Left ventricle myocardium inferior (tissue), 1 donor: ENCODE measurements around the gene ADAMTS15. TPM values are rescaled to one million over a fixed set of nuclear protein-coding genes. Genes with fewer than 3 reads are reported as not detected.
A peak's percentile ranks its signal among the peaks of the same experiment; 100 is the strongest.

Source experiments
- DNase-seq: peaks from one replicate; pipeline ENCODE4 v3.0.0-alpha.2; 2020
- H3K27ac ChIP-seq: fragments of 200-600 bp; replicated peaks from 2 replicates; pipeline ENCODE4 v1.8.0; 2021
- H3K27me3 ChIP-seq: fragments of 200-600 bp; 2 replicates; pipeline ENCODE4 v1.8.0; 2021; ENCODE audit warnings: low read depth
- H3K36me3 ChIP-seq: fragments of 200-600 bp; 2 replicates; pipeline ENCODE4 v1.8.0; 2021
- H3K4me1 ChIP-seq: fragments of 200-600 bp; 2 replicates; pipeline ENCODE4 v1.8.0; 2021
- H3K4me3 ChIP-seq: fragments of 200-600 bp; 2 replicates; pipeline ENCODE4 v1.8.0; 2021; ENCODE audit warnings: mild to moderate bottlenecking, moderate library complexity
- H3K9me3 ChIP-seq: fragments of 200-600 bp; replicated peaks from 2 replicates; pipeline ENCODE4 v1.8.0; 2021
- CTCF ChIP-seq: fragments of 200-600 bp; IDR thresholded peaks from 2 replicates; pipeline ENCODE4 v1.8.0; 2021; ENCODE audit warnings: antibody characterized with exemption, mild to moderate bottlenecking, borderline replicate concordance
- intact Hi-C: fragments of 100-400 bp; cut with micrococcal nuclease; formaldehyde crosslinking; loops from one replicate; pipeline ENCODE4 v1.11.0; 2022
- total RNA-seq: library from RNA; stranded (reverse); fragmentation: NEBNext Ultra II Directional; extraction: Animal tissue kit (Norgen Biotek cat#: 25700); gene quantifications from one replicate; pipeline ENCODE4 v1.2.1, GENCODE V29; 2021
- donor health status: DM: no; HTN: yes; CAD: no; lungs with severe emphysema.

The ADAMTS15 gene
- total RNA-seq, 1 donor from 2014 or later, result 22.9 TPM

GRCh38 chr11:130486391-130486836, 38.0 kb downstream of the ADAMTS15 start:
- TF ChIP-seq CTCF, result no peak
- Histone ChIP-seq H3K4me3 (no peak overlapping the region), H3K9me3 (no peaks in the 10 kb centered on the region), H3K27ac (no peak overlapping the region), H3K4me1 (peaks cover 31% of the 10 kb centered on the region), H3K36me3 (no peaks in the 10 kb centered on the region), H3K27me3 (no peaks in the 10 kb centered on the region)
- no peak for DNase-seq
- intact Hi-C loops, result no loop called here

- Histone ChIP-seq H3K36me3 (no peaks in the 10 kb centered on the region), H3K27me3 (no peaks in the 10 kb centered on the region), H3K9me3 (no peaks in the 10 kb centered on the region), H3K27ac (peak overlapping the region; percentile 17), H3K4me3 (no peak overlapping the region), H3K4me1 (peaks cover 23% of the 10 kb centered on the region)
- no peak for TF ChIP-seq CTCF
- no peak for DNase-seq
- intact Hi-C loops, result no loop called here
These were observed 38.8 kb downstream of the ADAMTS15 start for GRCh38 chr11:130486987-130487923.

- no peaks in the 10 kb centered on the region for H3K36me3 ChIP-seq
- DNase-seq, result no peak
- H3K27ac ChIP-seq, result peak overlapping the region; percentile 17
- H3K9me3 ChIP-seq, result no peaks in the 10 kb centered on the region
- H3K4me3 ChIP-seq, result no peak overlapping the region
- peaks cover 17% of the 10 kb centered on the region for H3K4me1 ChIP-seq
- no peak for TF ChIP-seq CTCF
- H3K27me3 ChIP-seq, result no peaks in the 10 kb centered on the region
- intact Hi-C loops, result no loop called here
These were observed 39.7 kb downstream of the ADAMTS15 start for GRCh38 chr11:130487924-130488815.

GRCh38 chr11:130488848-130489584, 40.6 kb downstream of the ADAMTS15 start:
- no peak for TF ChIP-seq CTCF
- Histone ChIP-seq H3K4me1 (peaks cover 17% of the 10 kb centered on the region), H3K4me3 (no peak overlapping the region), H3K27me3 (no peaks in the 10 kb centered on the region), H3K36me3 (no peaks in the 10 kb centered on the region), H3K9me3 (no peaks in the 10 kb centered on the region), H3K27ac (peak overlapping the region; percentile 17)
- intact Hi-C loops, result no loop called here
- no peak for DNase-seq

- Histone ChIP-seq H3K27ac (no peak overlapping the region), H3K36me3 (no peaks in the 10 kb centered on the region), H3K9me3 (no peaks in the 10 kb centered on the region), H3K4me3 (no peak overlapping the region), H3K4me1 (peaks cover 17% of the 10 kb centered on the region), H3K27me3 (no peaks in the 10 kb centered on the region)
- no peak for DNase-seq
- intact Hi-C loops, result no loop called here
- no peak for TF ChIP-seq CTCF
These were observed 41.3 kb downstream of the ADAMTS15 start for GRCh38 chr11:130489716-130490115.
